Measurements from ENCODE around the gene ACTL6B. TPM values are rescaled to one million over a fixed set of nuclear protein-coding genes. Genes with fewer than 3 reads are reported as not detected.
A peak's percentile ranks its signal among the peaks of the same experiment; 100 is the strongest.

Gene ACTL6B
- total and polyA plus RNA-seq, 9 of the 15 experiments (the other 6 are each of a cell fraction or from before 2014, with no cell fraction given), result not detected

GRCh38 chr7:100603726-100604027, 52.6 kb downstream of the ACTL6B start (continued):
- TF ChIP-seq LCOR (CRISPR knock-in tag; IDR thresholded peaks at IDR 0.05) (no peak), PPARD (CRISPR knock-in tag; IDR thresholded peaks at IDR 0.05) (no peak), SAP30 (IDR thresholded peaks at IDR 0.05; ENCODE audit: borderline replicate concordance, insufficient read depth, low read depth, low read length, poor library complexity, severe bottlenecking) (peak; percentile 24), FOXO4 (CRISPR knock-in tag; IDR thresholded peaks at IDR 0.05) (no peak), STAT5B (CRISPR knock-in tag; IDR thresholded peaks at IDR 0.05) (no peak), HINFP (tag; conservative IDR thresholded peaks at IDR 0.05; ENCODE audit: low read depth) (no peak), BCL6 (CRISPR knock-in tag; IDR thresholded peaks at IDR 0.05) (no peak), HLTF (IDR thresholded peaks at IDR 0.05) (no peak), FOXA1 (IDR thresholded peaks at IDR 0.05; ENCODE audit: borderline replicate concordance) (no peak), JUND (IDR thresholded peaks at IDR 0.05; ENCODE audit: borderline replicate concordance, low read depth, low read length) (no peak), JUND (tag; IDR thresholded peaks at IDR 0.05; ENCODE audit: borderline replicate concordance, low read depth, low read length) (no peak), XRCC5 (IDR thresholded peaks at IDR 0.05; ENCODE audit: low read depth, low read length) (0 out of 2 replicates have a peak, but pooled peaks have one; percentile 39), PHF20 (IDR thresholded peaks at IDR 0.05; ENCODE audit: partially characterized antibody) (no peak), PBX2 (CRISPR knock-in tag; IDR thresholded peaks at IDR 0.05; ENCODE audit: low read depth) (no peak), PBX2 (tag; conservative IDR thresholded peaks at IDR 0.05; ENCODE audit: low read depth) (no peak), ZNF384 (IDR thresholded peaks at IDR 0.05; ENCODE audit: low read depth, low read length) (no peak), EGR1 (conservative IDR thresholded peaks at IDR 0.05) (no peak), RAD51 (IDR thresholded peaks at IDR 0.05; ENCODE audit: borderline replicate concordance, low read depth) (no peak), IRF9 (tag; IDR thresholded peaks at IDR 0.05) (no peak)

Measured in K562 (cell line).